Endothelial cell of umbilical vein (primary cell): ENCODE measurements around the gene GAPDH. TPM values are rescaled to one million over a fixed set of nuclear protein-coding genes. Genes with fewer than 3 reads are reported as not detected.

ENCODE experiments used
- BruUV-seq: library from RNA; stranded (reverse); fragments of 400-500 nt; replicated peaks from 2 replicates; lab custom pipeline; 2021; lab: Mats Ljungman, UMichigan
- CTCF ChIA-PET: fragments of 300-600, 350-600 bp; sonication (Branson Sonifier 250); formaldehyde crosslinking; loops from one replicate; lab custom pipeline; 2021; ENCODE audit warnings: antibody characterized with exemption, inconsistent platforms; lab: Charles Lee
- POLR2A ChIA-PET: fragments of 300-600, 350-600 bp; sonication (Branson Sonifier 250); formaldehyde crosslinking; loops from one replicate; lab custom pipeline; 2021; ENCODE audit warnings: antibody characterized with exemption, inconsistent platforms; lab: Charles Lee
- DNase-seq: peaks from one replicate; pipeline ENCODE4 v3.0.0-alpha.2; 2011; ENCODE audit warnings: low read depth, low spot score
- FAIRE-seq: peaks from 2 replicates; lab custom pipeline; 2011; peaks lifted over from hg19 to GRCh38; lab: Jason Lieb, UNC
- H2AFZ ChIP-seq: 2 replicates; pipeline ENCODE4 v1.6.0; 2012; ENCODE audit warnings: low read depth, low read length, control low read depth, inconsistent platforms
- H3K27ac ChIP-seq: 2 replicates; pipeline ENCODE4 v1.5.1; 2011; ENCODE audit warnings: low read depth, mild to moderate bottlenecking, control low read depth, low read length, moderate library complexity; ENCODE audit not compliant: insufficient read depth
- H3K27me3 ChIP-seq, 2 experiments: 2 replicates each; pipeline versions ENCODE4 v1.6.0 to v1.6.1; 2011; ENCODE audit warnings: low read length in 2 of 2, mixed read lengths in 1 of 2; ENCODE audit not compliant: control insufficient read depth in 2 of 2, insufficient read depth in 2 of 2
- H3K36me3 ChIP-seq, 2 experiments: 2 replicates in 1 of 2; 3 replicates in 1 of 2; pipeline ENCODE4 v1.5.1; 2011; ENCODE audit warnings: low read length in 2 of 2, mild to moderate bottlenecking in 1 of 2, moderate library complexity in 1 of 2; ENCODE audit not compliant: control insufficient read depth in 2 of 2, insufficient read depth in 2 of 2; ENCODE audit errors: extremely low read depth in 1 of 2
- H3K4me1 ChIP-seq: 3 replicates; pipeline ENCODE4 v1.5.1; 2011; ENCODE audit warnings: mild to moderate bottlenecking, low read length; ENCODE audit not compliant: control insufficient read depth, insufficient read depth; ENCODE audit errors: extremely low read depth
- H3K4me2 ChIP-seq: 2 replicates; pipeline ENCODE4 v1.6.1; 2011; ENCODE audit warnings: low read length, control low read depth, mixed read lengths; ENCODE audit not compliant: insufficient read depth
- H3K4me3 ChIP-seq, 3 experiments: fragments of 200-600 bp in 1 of 3; sonication (generic), shearing (Covaris generic) in 1 of 3; replicated peaks in 1 of 3; 2 replicates each; pipeline ENCODE4 v1.5.1; 2011 to 2016; ENCODE audit warnings: control low read depth in 3 of 3, low read length in 3 of 3, mild to moderate bottlenecking in 2 of 3, inconsistent platforms in 1 of 3, low read depth in 1 of 3, moderate library complexity in 1 of 3; ENCODE audit not compliant: insufficient read depth in 1 of 3
- H3K79me2 ChIP-seq: 2 replicates; pipeline ENCODE4 v1.6.0; 2012; ENCODE audit warnings: low read length, inconsistent platforms; ENCODE audit not compliant: control insufficient read depth, insufficient read depth
- H3K9ac ChIP-seq: replicated peaks from 2 replicates; pipeline ENCODE3; 2011; ENCODE audit warnings: low read length, control low read depth; ENCODE audit not compliant: insufficient read depth; ENCODE audit errors: extremely low read depth
- H3K9me1 ChIP-seq: replicated peaks from 3 replicates; pipeline ENCODE4 v1.6.0; 2011; ENCODE audit warnings: mild to moderate bottlenecking, low read length; ENCODE audit not compliant: control insufficient read depth, insufficient read depth; ENCODE audit errors: extremely low read depth
- H3K9me3 ChIP-seq: replicated peaks from 2 replicates; pipeline ENCODE4 v1.5.1; 2012; ENCODE audit warnings: low read length, inconsistent platforms; ENCODE audit not compliant: control insufficient read depth, insufficient read depth
- H4K20me1 ChIP-seq: replicated peaks from 2 replicates; pipeline ENCODE3; 2011; ENCODE audit warnings: mild to moderate bottlenecking, low read length; ENCODE audit not compliant: control insufficient read depth, insufficient read depth; ENCODE audit errors: extremely low read depth
- CTCF ChIP-seq, 2 donors: IDR thresholded peaks; 1 replicate in 1 of 2; 2 replicates in 1 of 2; pipeline ENCODE4 v1.5.1; 2011; ENCODE audit warnings: low read length in 2 of 2, mild to moderate bottlenecking in 2 of 2, moderate library complexity in 2 of 2, control low read depth in 1 of 2, inconsistent platforms in 1 of 2, low read depth in 1 of 2; ENCODE audit not compliant: insufficient read depth in 1 of 2; ENCODE audit errors: extremely low read depth in 1 of 2
- EZH2 ChIP-seq: IDR thresholded peaks from 2 replicates; pipeline ENCODE4 v1.6.1; 2012; ENCODE audit warnings: borderline replicate concordance, low read depth, mild to moderate bottlenecking, moderate library complexity, low read length, inconsistent platforms; ENCODE audit not compliant: severe bottlenecking
- FOS ChIP-seq: IDR thresholded peaks from 2 replicates; pipeline ENCODE4 v1.6.1; 2011; ENCODE audit warnings: mild to moderate bottlenecking, low read length, moderate library complexity, borderline replicate concordance; ENCODE audit not compliant: insufficient read depth
- GATA2 ChIP-seq: IDR thresholded peaks from 2 replicates; pipeline ENCODE4 v1.7.0; 2011; ENCODE audit warnings: low read depth, mild to moderate bottlenecking, moderate library complexity, mixed read lengths, low read length; ENCODE audit not compliant: insufficient read length, insufficient read depth
- JUN ChIP-seq: IDR thresholded peaks from 2 replicates; pipeline ENCODE4 v1.6.1; 2011; ENCODE audit warnings: borderline replicate concordance, low read depth; ENCODE audit not compliant: insufficient read length, insufficient read depth
- MYC ChIP-seq: IDR thresholded peaks from one replicate; pipeline ENCODE4 v1.6.1; 2011; ENCODE audit warnings: mild to moderate bottlenecking, low read depth, low read length
- POLR2A ChIP-seq: IDR thresholded peaks from 2 replicates; pipeline ENCODE4 v1.6.1; 2012; ENCODE audit warnings: low read depth, mild to moderate bottlenecking, control low read depth, low read length
- POLR2AphosphoS5 ChIP-seq: IDR thresholded peaks from 2 replicates; pipeline ENCODE4 v1.6.1; 2012; ENCODE audit warnings: low read depth, mild to moderate bottlenecking, control low read depth, low read length, moderate library complexity; ENCODE audit not compliant: insufficient read depth
- dilution Hi-C: fragments of 300-500 bp; cut with MboI; formaldehyde crosslinking; loops from one replicate; pipeline ENCODE4 v1.15.0; 2019; ENCODE audit warnings: low sequenced_read_pairs; ENCODE audit not compliant: extremely low pct_ligation_motif_present
- intact Hi-C: fragments of 100-400 bp; cut with micrococcal nuclease; formaldehyde crosslinking; loops from one replicate; pipeline ENCODE4 v1.10.0; 2022
- polyA plus RNA-seq, 4 experiments: library from polyadenylated mRNA; depleted of rRNA in 3 of 4; stranded (reverse) in 3 of 4; unstranded in 1 of 4; fragments of >200 nt; gene quantifications; 2 replicates each; pipeline versions ENCODE4 v1.2.1 to v1.2.3, GENCODE V29; 2011 to 2012; ENCODE audit warnings: missing spikeins in 1 of 4
- total RNA-seq: library from RNA; stranded (reverse); gene quantifications from 2 replicates; pipeline ENCODE4 v1.2.3, GENCODE V29; 2021
- TF ChIP-seq, protein P1 (sequence below): IDR thresholded peaks from 2 replicates; pipeline ENCODE4 v1.6.1; 2011; ENCODE audit not compliant: insufficient read depth, insufficient read length

The GAPDH gene
- total and polyA plus RNA-seq, 2 donors (not counting 3 experiments of a cell fraction or from before 2014, with no cell fraction given), result 4,648 to 8,748 TPM

DNA sequence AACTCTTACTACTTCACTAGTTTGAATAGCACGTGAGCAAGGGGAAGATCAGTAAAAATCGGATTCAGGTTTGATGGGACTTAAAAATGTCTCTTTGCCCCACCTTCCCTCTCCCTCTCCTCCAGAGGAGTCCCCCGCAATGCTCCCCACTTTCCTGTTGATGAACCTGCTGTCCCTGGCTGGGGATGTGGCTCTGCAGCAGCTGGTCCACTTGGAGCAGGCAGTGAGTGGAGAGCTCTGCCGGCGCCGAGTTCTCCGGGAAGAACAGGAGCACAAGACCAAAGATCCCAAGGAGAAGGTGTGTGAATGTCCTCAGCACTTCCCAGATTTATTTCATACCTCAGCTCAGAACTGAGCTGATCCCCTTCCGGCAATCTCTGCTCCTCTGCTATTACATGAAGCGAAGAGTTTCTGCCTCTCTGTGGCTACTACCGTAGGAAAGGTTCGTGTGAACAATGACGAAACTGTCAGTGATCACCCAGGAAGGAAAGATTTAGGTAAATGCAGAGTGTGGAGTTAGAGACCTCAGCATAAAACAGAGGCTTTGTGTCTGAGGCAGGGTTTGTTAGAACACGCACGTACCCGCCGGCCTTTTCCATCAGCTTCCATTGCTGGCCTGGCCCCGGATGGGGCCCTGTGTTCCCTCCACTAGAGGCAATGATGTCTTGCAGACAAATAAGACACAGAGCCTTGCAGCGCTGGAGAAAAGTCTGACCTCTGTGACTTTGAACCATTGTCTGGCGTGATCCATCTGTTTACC lies 7.4 kb upstream of the GAPDH start:
- TF ChIP-seq POLR2A, result no peak
- TF ChIP-seq CTCF (IDR thresholded peaks at IDR 0.05; ENCODE audit: extremely low read depth in 1 of 2, insufficient read depth in 1 of 2, low read depth in 1 of 2, low read length in 2 of 2), result no peak
- no peak for TF ChIP-seq FOS
- no peak for TF ChIP-seq EZH2
- no peak for TF ChIP-seq GATA2
- no peak for TF ChIP-seq MYC
- no peak for TF ChIP-seq JUN
- TF ChIP-seq, protein P1, sequence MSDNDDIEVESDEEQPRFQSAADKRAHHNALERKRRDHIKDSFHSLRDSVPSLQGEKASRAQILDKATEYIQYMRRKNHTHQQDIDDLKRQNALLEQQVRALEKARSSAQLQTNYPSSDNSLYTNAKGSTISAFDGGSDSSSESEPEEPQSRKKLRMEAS, result no peak
- TF ChIP-seq POLR2AphosphoS5, result no peak
- Histone ChIP-seq H3K27me3 (no peaks in the 10 kb centered on the region), H3K9ac (no peak overlapping the region), H3K4me3 (no peak overlapping the region), H2AFZ (no peak overlapping the region), H4K20me1 (no peaks in the 10 kb centered on the region), H3K4me1 (peaks cover 3% of the 10 kb centered on the region), H3K9me3 (no peaks in the 10 kb centered on the region), H3K27ac (no peak overlapping the region), H3K4me2 (no peak overlapping the region), H3K79me2 (no peaks in the 10 kb centered on the region), H3K9me1 (no peaks in the 10 kb centered on the region), H3K36me3 (peaks cover 36 to 48% of the 10 kb centered on the region in 2 experiments)
- CTCF ChIA-PET, result no interaction called here
- dilution Hi-C loops (no loop called here), intact Hi-C loops (no loop called here)
- POLR2A ChIA-PET, result no interaction called here
- FAIRE-seq (no peak), DNase-seq (no peak)
- BruUV-seq, result no TSS peak
